K562 (cell line): Measurements from ENCODE around the gene DIAPH1. TPM values are rescaled to one million over a fixed set of nuclear protein-coding genes. Genes with fewer than 3 reads are reported as not detected.

Source experiments
- ARID4B ChIP-seq: sonication (generic); formaldehyde crosslinking; IDR thresholded peaks from 2 replicates; pipeline ENCODE4 v1.8.0; 2022; ENCODE audit warnings: mild to moderate bottlenecking, missing genetic modification reagents
- BHLHE40 ChIP-seq: IDR thresholded peaks from 2 replicates; pipeline ENCODE4 v1.6.1; 2011; ENCODE audit warnings: low read length, improper control_type of control experiment
- HDAC1 ChIP-seq, 2 experiments: fragments of 450-650 bp; IDR thresholded peaks; 2 replicates each; pipeline ENCODE4 v1.6.1; 2016 to 2017; ENCODE audit warnings: inconsistent platforms in 1 of 2, mild to moderate bottlenecking in 1 of 2, moderate library complexity in 1 of 2
- HIVEP1 ChIP-seq: fragments of 250-450 bp; sonication (Bioruptor Pico); IDR thresholded peaks from 2 replicates; pipeline ENCODE4 v1.4.0; 2020; ENCODE audit warnings: mild to moderate bottlenecking
- LEF1 ChIP-seq: fragments of 450-650 bp; IDR thresholded peaks from 2 replicates; pipeline ENCODE4 v1.6.1; 2016; ENCODE audit warnings: mild to moderate bottlenecking
- NFIX ChIP-seq: fragments of 250-450 bp; sonication (Bioruptor Pico); IDR thresholded peaks from 2 replicates; pipeline ENCODE4 v1.4.0; 2020; ENCODE audit warnings: low read depth, mild to moderate bottlenecking, moderate library complexity
- RNF219 ChIP-seq: fragments of 250-450 bp; sonication (Bioruptor Pico); IDR thresholded peaks from 2 replicates; pipeline ENCODE4 v1.5.0; 2022; ENCODE audit warnings: mild to moderate bottlenecking
- YBX1 ChIP-seq: fragments of 450-650 bp; IDR thresholded peaks from 2 replicates; pipeline ENCODE4 v1.7.1; 2016; ENCODE audit warnings: mild to moderate bottlenecking
- ZBTB1 ChIP-seq: sonication (generic); formaldehyde crosslinking; IDR thresholded peaks from 2 replicates; pipeline ENCODE4 v1.8.1; 2023; ENCODE audit warnings: missing genetic modification reagents, low read depth, mild to moderate bottlenecking, borderline replicate concordance
- ZBTB40 ChIP-seq, 2 experiments: fragments of 450-650 bp in 1 of 2; sonication (generic) in 1 of 2; formaldehyde crosslinking in 1 of 2; IDR thresholded peaks; 2 replicates each; pipeline versions ENCODE4 v1.7.1 to v1.9.0; 2016 to 2022; ENCODE audit warnings: inconsistent platforms in 1 of 2, mild to moderate bottlenecking in 1 of 2, missing genetic modification reagents in 1 of 2
- polyA plus RNA-seq, 8 experiments: library from polyadenylated mRNA; depleted of rRNA in 4 of 8; stranded (reverse) in 5 of 8; unstranded in 3 of 8; fragments of >200 nt; fragmentation: Nextera tagmentation in 2 of 8; fragmentation: Illumina TruSeq in 1 of 8; extraction: Ambion mirVana in 2 of 8; extraction: Trizol in 1 of 8; gene quantifications; 2 replicates each; pipeline versions ENCODE4 v1.2.1 to v1.2.3, GENCODE V29; 2011 to 2014; ENCODE audit warnings: inconsistent platforms in 1 of 8, missing spikeins in 1 of 8
- total RNA-seq, 7 experiments: library from RNA; depleted of rRNA in 6 of 7; stranded (reverse); fragments of >200 nt in 6 of 7; fragmentation: Illumina TruSeq in 2 of 7; extraction: Trizol in 2 of 7; gene quantifications; 2 replicates each; pipeline versions ENCODE4 v1.2.1 to v1.2.3, GENCODE V29; 2011 to 2021; ENCODE audit warnings: low replicate concordance in 1 of 7

The DIAPH1 gene
- total and polyA plus RNA-seq, 9 of the 15 experiments (the other 6 are each of a cell fraction or from before 2014, with no cell fraction given) = 60.8 to 328 (median 97.8) TPM

- TF ChIP-seq ZBTB40 (IDR thresholded peaks at IDR 0.05) = peak; percentile 87
- no peak for TF ChIP-seq ZBTB40 (CRISPR knock-in tag; IDR thresholded peaks at IDR 0.05)
- peak; percentile 80 to 82; a peak in 3 of 4 replicates for TF ChIP-seq HDAC1 (IDR thresholded peaks at IDR 0.05)
- TF ChIP-seq RNF219 (CRISPR knock-in tag) = no peak
- TF ChIP-seq HIVEP1 (CRISPR knock-in tag) = no peak
- no peak for TF ChIP-seq BHLHE40
- TF ChIP-seq ARID4B (CRISPR knock-in tag) = 0 out of 2 replicates have a peak, but pooled peaks have one; percentile 24
- peak; percentile 47; the same call in 1 of the 2 replicates for TF ChIP-seq LEF1
- TF ChIP-seq ZBTB1 (CRISPR knock-in tag) = no peak
- no peak for TF ChIP-seq YBX1
- no peak for TF ChIP-seq NFIX
Observed at GRCh38 chr5:141618030-141618803, 583 bp downstream of the DIAPH1 start (continued).
